Activated CD8-positive, alpha-beta memory T cell treated with anti-CD3 and anti-CD28 coated beads for 24 hours (primary cell): ENCODE measurements around the gene SORCS2.

Experiments
- DNase-seq: peaks from one replicate; pipeline ENCODE4 v3.0.0-alpha.2; 2020

The SORCS2 gene

DNA sequence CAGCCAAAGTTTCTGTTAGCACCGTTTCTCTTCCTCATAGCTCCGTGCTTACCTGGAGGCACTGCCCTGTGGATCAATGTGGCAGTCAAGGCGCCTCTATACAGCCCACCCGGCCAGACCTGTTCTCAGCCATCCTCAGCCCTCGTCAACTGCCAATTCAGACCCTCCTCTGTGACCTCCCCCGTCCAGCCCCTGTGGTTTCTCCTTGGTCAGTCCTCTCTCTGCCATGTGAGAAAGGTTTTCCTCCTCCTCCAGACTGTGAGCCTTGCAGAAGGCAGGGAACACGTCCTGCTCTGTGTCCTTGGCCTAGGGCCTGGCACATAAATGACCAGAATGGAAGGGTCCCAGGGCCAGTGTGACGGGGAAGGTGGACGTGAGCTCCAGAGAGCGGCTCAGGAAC lies 417.0 kb downstream of the SORCS2 start:
- DNase-seq: no peak

- DNase-seq: no peak
Measured at GRCh38 chr4:7610022-7610670, 417.8 kb downstream of the SORCS2 start.

- DNase-seq: no peak
Measured at GRCh38 chr4:7610841-7611240, 418.5 kb downstream of the SORCS2 start.

- no peak for DNase-seq
Measured at GRCh38 chr4:7612311-7612897, 420.1 kb downstream of the SORCS2 start.

GRCh38 chr4:7614350-7614949 lies 422.1 kb downstream of the SORCS2 start:
- DNase-seq: no peak

- no peak for DNase-seq
Measured at GRCh38 chr4:7616193-7616592, 423.9 kb downstream of the SORCS2 start.

GRCh38 chr4:7618361-7618760 lies 426.0 kb downstream of the SORCS2 start:
- DNase-seq: no peak

DNA sequence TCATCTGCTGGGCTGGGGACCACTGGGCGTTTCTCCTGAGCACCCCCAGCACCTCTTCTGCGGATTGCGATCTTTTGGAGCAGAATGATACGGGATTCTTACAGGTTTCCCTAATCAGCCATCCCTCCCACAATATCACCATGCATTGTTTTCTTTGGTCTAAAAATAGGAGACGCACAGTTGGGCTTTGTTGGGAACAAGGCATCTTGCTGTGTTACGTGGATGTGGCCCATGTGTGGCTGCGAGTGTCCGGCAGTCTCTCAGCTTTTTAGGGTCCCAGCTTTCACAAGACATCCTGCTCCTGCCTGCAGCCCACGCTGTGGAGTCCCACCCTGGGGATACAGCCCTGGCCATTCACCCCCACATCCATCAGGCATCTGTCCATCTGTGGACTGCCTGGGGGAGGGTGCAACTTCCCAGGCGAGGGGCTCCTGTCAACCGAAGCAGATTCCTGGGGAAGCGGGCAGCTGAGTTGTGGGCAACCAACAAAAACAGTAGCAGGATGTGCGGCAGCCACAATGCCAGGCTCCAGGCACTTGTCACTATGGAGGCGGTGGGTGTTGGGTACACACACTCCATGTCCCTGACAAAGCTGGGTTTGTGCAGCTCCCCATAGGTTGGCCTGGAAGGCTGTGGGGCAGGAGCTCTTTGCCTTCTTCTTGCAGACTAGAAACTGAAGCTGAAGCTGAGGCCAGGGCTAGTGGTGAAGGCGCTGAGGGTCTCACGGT lies 427.9 kb downstream of the SORCS2 start:
- DNase-seq: no peak

- no peak for DNase-seq
Measured at GRCh38 chr4:7620814-7621176, 428.5 kb downstream of the SORCS2 start.

- DNase-seq: no peak
Measured at GRCh38 chr4:7621252-7622035, 429.1 kb downstream of the SORCS2 start.

GRCh38 chr4:7622371-7622770 lies 430.0 kb downstream of the SORCS2 start:
- DNase-seq: no peak

- no peak for DNase-seq
Measured at GRCh38 chr4:7623468-7623867, 431.1 kb downstream of the SORCS2 start.

DNA sequence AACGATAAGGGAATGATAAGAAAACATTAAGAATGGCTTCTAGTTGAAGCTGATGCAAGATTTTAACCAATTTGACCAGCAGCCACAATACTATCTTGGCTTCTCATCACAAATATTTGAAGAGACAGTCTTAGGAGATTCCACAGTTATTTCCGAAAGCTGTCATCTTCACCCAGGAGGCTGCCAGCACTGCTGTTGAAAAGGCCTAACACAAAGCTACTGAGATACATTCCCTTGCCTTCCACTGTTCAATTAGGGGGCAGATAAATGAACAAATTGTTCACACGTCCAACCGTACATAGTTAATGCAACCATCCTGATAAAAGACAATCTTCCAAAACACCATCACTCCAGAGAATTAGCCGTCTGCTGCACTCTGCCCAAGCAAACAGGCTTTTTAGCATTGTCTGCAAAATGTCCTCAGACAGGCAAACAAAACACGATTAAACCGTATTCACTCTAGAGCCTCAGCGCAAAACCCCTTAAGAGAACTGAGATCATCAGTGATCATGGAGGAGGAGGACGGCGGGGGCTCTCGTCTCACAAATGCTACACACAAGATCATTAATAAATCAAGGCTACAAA lies 432.1 kb downstream of the SORCS2 start:
- DNase-seq: no peak

- no peak for DNase-seq
Measured at GRCh38 chr4:7625071-7625470, 432.7 kb downstream of the SORCS2 start.

DNA sequence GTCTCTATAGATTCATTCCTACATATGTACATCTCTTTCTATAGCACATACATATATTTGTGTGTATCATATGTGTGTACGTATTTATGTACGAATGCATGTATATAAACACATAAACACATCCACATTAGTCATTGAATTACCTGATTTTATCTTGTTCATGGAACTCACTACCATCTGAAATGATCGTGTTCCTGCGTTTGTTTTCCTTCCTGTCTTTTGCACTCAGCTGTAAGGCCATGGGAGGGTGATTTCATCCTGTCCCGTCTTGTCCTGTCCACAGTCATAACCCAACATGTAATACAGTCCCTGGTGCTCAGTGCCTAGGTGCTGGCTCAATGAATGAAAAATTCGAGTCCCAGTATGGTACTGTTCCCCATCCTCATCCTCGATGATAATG lies 434.2 kb downstream of the SORCS2 start:
- DNase-seq: no peak

- no peak for DNase-seq
Measured at GRCh38 chr4:7627251-7628250, 435.2 kb downstream of the SORCS2 start.

GRCh38 chr4:7628432-7628831 lies 436.1 kb downstream of the SORCS2 start:
- DNase-seq: no peak

DNA sequence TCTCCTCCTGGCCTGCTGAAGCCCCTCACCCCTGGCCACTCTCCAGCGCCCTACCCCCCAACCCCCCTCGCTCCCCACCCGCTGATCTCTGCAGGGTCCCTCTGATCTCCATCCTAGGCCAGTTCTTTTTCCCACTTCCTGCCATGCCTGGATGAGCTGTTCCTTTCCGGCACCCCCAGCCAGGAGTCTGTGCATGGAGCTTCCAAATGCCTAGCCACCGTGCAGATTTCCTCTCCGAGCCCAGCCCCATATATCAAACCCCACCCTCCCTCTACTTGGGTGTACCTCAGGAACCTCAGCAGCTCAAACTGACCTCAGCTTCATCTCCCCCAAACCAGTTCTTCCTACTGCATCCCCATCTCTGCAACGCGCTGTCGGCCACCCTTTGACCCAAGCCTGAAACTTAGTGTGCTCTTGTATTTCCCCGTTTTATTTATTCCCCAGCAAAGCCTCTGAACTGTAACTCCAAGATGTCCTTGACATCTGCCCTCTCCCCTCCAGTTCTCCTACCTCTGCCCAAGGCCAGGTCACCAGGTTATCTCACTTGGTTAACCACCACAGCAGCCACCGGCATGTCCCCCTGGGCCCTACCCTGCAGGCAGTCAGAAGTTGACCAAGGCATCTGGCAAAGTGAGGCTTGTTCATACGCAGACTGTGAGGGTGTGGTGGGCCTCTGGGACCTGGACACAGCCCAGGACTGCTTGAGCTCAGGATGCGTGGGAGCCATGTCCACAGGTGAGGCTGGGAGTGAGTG lies 437.3 kb downstream of the SORCS2 start:
- no peak for DNase-seq

DNA sequence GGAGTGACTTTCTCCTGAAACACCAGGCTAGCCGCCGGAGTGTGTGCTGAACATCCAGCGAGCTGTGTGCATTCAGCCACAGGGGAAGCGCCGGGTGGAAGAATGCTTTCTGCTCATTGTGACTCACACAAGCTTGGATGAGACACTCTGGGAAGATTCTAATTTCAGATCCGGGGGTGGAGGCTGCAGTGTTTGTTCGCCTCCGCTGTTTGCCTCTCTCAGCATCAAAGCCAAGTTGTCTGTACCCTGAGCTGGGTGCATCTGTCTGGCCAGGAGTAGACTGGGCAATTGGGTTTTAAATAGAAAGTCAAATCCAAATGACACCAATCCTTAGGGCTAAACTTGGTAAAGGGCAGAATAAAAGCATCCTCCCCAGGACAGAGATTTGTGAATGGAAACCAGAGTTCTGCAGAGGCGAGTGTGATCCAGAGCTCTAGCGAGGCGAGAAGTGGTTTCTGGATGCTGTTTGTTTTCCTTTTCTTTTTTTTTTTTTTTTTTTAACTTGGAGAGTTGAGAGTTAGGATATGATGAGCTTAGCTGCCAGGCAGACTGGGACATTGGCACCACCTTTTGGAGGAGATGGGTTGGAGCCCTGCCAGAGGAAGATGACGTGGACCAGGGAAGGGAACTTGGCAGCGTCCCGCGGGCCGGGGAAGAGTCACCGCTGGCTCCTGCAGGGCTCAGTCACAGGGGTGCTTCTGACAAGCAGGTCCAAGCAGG lies 438.4 kb downstream of the SORCS2 start:
- no peak for DNase-seq
